H1 (cell line): ENCODE measurements around the gene ZFYVE19. TPM values are rescaled to one million over a fixed set of nuclear protein-coding genes. Genes with fewer than 3 reads are reported as not detected.

Experiments used
- CBX8 ChIP-seq: fragments of 300-800, 300-1000 bp; sonication (generic); IDR thresholded peaks from 2 replicates; pipeline ENCODE4 v1.7.1; 2016; ENCODE audit warnings: low read depth, low read length, borderline replicate concordance
- CHD7 ChIP-seq: fragments of 300-600 bp; sonication (generic); IDR thresholded peaks from 2 replicates; pipeline ENCODE4 v1.7.1; 2012; ENCODE audit warnings: low read length, moderate library complexity, mild to moderate bottlenecking, inconsistent platforms; ENCODE audit not compliant: insufficient replicate concordance
- CTCF ChIP-seq, 3 experiments: IDR thresholded peaks; 1 replicate in 2 of 3; 2 replicates in 1 of 3; pipeline versions ENCODE4 v1.5.1 to v1.6.1; 2011; ENCODE audit warnings: low read length in 3 of 3, mild to moderate bottlenecking in 3 of 3, inconsistent platforms in 2 of 3, low read depth in 1 of 3, moderate library complexity in 1 of 3; ENCODE audit not compliant: insufficient read depth in 1 of 3; ENCODE audit errors: control extremely low read depth in 1 of 3
- MAFK ChIP-seq: IDR thresholded peaks from 2 replicates; pipeline ENCODE4 v1.6.1; 2012; ENCODE audit warnings: low read depth, mild to moderate bottlenecking, improper control_type of control experiment, low read length
- RFX5 ChIP-seq: IDR thresholded peaks from 2 replicates; pipeline ENCODE4 v1.6.1; 2011; ENCODE audit warnings: low read depth, low read length, improper control_type of control experiment, borderline replicate concordance
- SIN3A ChIP-seq, 2 experiments: IDR thresholded peaks in 1 of 2; conservative IDR thresholded peaks in 1 of 2; 2 replicates each; pipeline ENCODE4 v1.6.1; 2011 to 2012; ENCODE audit warnings: low read length in 2 of 2, improper control_type of control experiment in 1 of 2, low read depth in 1 of 2, mild to moderate bottlenecking in 1 of 2
- SP2 ChIP-seq: IDR thresholded peaks from 2 replicates; pipeline ENCODE4 v1.6.1; 2012; ENCODE audit warnings: mild to moderate bottlenecking, low read length, inconsistent platforms
- SRF ChIP-seq: IDR thresholded peaks from 2 replicates; pipeline ENCODE4 v1.6.1; 2011; ENCODE audit warnings: mild to moderate bottlenecking, low read depth, low read length, moderate library complexity
- polyA plus RNA-seq, 7 experiments: library from polyadenylated mRNA; depleted of rRNA in 3 of 7; stranded (reverse) in 5 of 7; unstranded in 2 of 7; fragments of >200 nt in 5 of 7; fragments of 200-250 nt in 2 of 7; gene quantifications; 1 replicate in 5 of 7; 2 replicates in 1 of 7; 4 replicates in 1 of 7; pipeline versions ENCODE4 v1.2.1 to v1.2.3, GENCODE V29; 2011 to 2013; ENCODE audit warnings: missing spikeins in 2 of 7, mixed read lengths in 2 of 7
- total RNA-seq: library from RNA; stranded (reverse); fragmentation: NEBNext Ultra II Directional; extraction: Animal tissue kit (Norgen Biotek cat#: 25700); gene quantifications from 2 replicates; pipeline ENCODE4 v1.2.1, GENCODE V29; 2021

Gene ZFYVE19
- total and polyA plus RNA-seq, 2 of the 8 experiments (the other 6 are each of a cell fraction or from before 2014, with no cell fraction given): 11.2 to 21.8 TPM

- no peak for TF ChIP-seq CTCF (IDR thresholded peaks at IDR 0.05; ENCODE audit: control extremely low read depth in 1 of 3, insufficient read depth in 1 of 3, low read depth in 1 of 3, low read length in 3 of 3)
- no peak for TF ChIP-seq CHD7
- TF ChIP-seq CBX8: no peak
- TF ChIP-seq MAFK: no peak
- TF ChIP-seq SRF: no peak
- TF ChIP-seq RFX5: no peak
- no peak for TF ChIP-seq SIN3A (conservative IDR thresholded peaks at IDR 0.05 in 1 of 2, IDR thresholded peaks at IDR 0.05 in 1 of 2; ENCODE audit: low read depth in 1 of 2, low read length in 2 of 2)
- no peak for TF ChIP-seq SP2
Observed at GRCh38 chr15:40766194-40766815, 40.6 kb upstream of the ZFYVE19 start (continued).
